HG03521 (cell line): Measurements from ENCODE around the gene LRRC55.

ENCODE experiments used
- ATAC-seq: cut with Tn5 transposase; IDR thresholded peaks from one replicate; pipeline ENCODE4 v1.9.1; 2021; ENCODE audit warnings: mild to moderate bottlenecking, moderate library complexity; ENCODE audit not compliant: unreplicated experiment

The LRRC55 gene

GRCh38 chr11:57181678-57182305, at the start of gene LRRC55:
LRRC55 (plus strand) TSS chr11:57181953; CDS start chr11:57182023, 70 bp downstream.
- ATAC-seq = no peak

GRCh38 chr11:57133366-57134038, 48.3 kb upstream of the LRRC55 start:
- no peak for ATAC-seq

GRCh38 chr11:57134284-57134683, 47.5 kb upstream of the LRRC55 start:
- no peak for ATAC-seq

- ATAC-seq = no peak
Observed at GRCh38 chr11:57135020-57135751, 46.6 kb upstream of the LRRC55 start.

- ATAC-seq = no peak
Observed at GRCh38 chr11:57140568-57140967, 41.2 kb upstream of the LRRC55 start.

GRCh38 chr11:57143459-57143858, 38.3 kb upstream of the LRRC55 start:
- no peak for ATAC-seq

GRCh38 chr11:57144075-57144474, 37.7 kb upstream of the LRRC55 start:
- no peak for ATAC-seq

- no peak for ATAC-seq
Observed at GRCh38 chr11:57144531-57145320, 37.0 kb upstream of the LRRC55 start.

- no peak for ATAC-seq
Observed at GRCh38 chr11:57146301-57146700, 35.5 kb upstream of the LRRC55 start.

- no peak for ATAC-seq
Observed at GRCh38 chr11:57148621-57149020, 33.1 kb upstream of the LRRC55 start.

- ATAC-seq = no peak
Observed at GRCh38 chr11:57150454-57150917, 31.3 kb upstream of the LRRC55 start.

- no peak for ATAC-seq
Observed at GRCh38 chr11:57152134-57152533, 29.6 kb upstream of the LRRC55 start.

- no peak for ATAC-seq
Observed at GRCh38 chr11:57153448-57153847, 28.3 kb upstream of the LRRC55 start.

GRCh38 chr11:57154739-57155138, 27.0 kb upstream of the LRRC55 start:
- ATAC-seq = no peak

GRCh38 chr11:57155400-57155799, 26.4 kb upstream of the LRRC55 start:
- ATAC-seq = no peak

- no peak for ATAC-seq
Observed at GRCh38 chr11:57155838-57156607, 25.7 kb upstream of the LRRC55 start.

GRCh38 chr11:57156928-57157327, 24.8 kb upstream of the LRRC55 start:
- ATAC-seq = no peak

GRCh38 chr11:57157624-57158023, 24.1 kb upstream of the LRRC55 start:
- ATAC-seq = no peak

- ATAC-seq = no peak
Observed at GRCh38 chr11:57158180-57158579, 23.6 kb upstream of the LRRC55 start.

GRCh38 chr11:57158599-57158998, 23.2 kb upstream of the LRRC55 start:
- no peak for ATAC-seq
